ENCODE data around the gene EXD2.
"Not testable (repeated sequence)": the region's sequence is repeated elsewhere in the genome, so short reads cannot be mapped to it uniquely, and the experiment has no call there.

EXD2 gene

GRCh38 chr14:69288011-69288771, 96.9 kb downstream of the EXD2 start:
- no peak overlapping the region for H3K4me3 ChIP-seq (ENCODE audit: low read length)
- peak; percentile 92 for DNase-seq (ENCODE audit: low read depth)
- TF ChIP-seq, protein P1, sequence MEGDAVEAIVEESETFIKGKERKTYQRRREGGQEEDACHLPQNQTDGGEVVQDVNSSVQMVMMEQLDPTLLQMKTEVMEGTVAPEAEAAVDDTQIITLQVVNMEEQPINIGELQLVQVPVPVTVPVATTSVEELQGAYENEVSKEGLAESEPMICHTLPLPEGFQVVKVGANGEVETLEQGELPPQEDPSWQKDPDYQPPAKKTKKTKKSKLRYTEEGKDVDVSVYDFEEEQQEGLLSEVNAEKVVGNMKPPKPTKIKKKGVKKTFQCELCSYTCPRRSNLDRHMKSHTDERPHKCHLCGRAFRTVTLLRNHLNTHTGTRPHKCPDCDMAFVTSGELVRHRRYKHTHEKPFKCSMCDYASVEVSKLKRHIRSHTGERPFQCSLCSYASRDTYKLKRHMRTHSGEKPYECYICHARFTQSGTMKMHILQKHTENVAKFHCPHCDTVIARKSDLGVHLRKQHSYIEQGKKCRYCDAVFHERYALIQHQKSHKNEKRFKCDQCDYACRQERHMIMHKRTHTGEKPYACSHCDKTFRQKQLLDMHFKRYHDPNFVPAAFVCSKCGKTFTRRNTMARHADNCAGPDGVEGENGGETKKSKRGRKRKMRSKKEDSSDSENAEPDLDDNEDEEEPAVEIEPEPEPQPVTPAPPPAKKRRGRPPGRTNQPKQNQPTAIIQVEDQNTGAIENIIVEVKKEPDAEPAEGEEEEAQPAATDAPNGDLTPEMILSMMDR (conservative IDR thresholded peaks at IDR 0.05; ENCODE audit: low read length), result peak; percentile 57

- DNase-seq (ENCODE audit: low read depth), result peak; percentile 94
- no peak overlapping the region for H3K4me3 ChIP-seq (ENCODE audit: low read length)
- TF ChIP-seq, protein P1 (conservative IDR thresholded peaks at IDR 0.05; ENCODE audit: low read length), result 0 out of 2 replicates have a peak, but pooled peaks have one; percentile 2
Observed at GRCh38 chr14:69288956-69289705, 97.8 kb downstream of the EXD2 start.

GRCh38 chr14:69289811-69290520, 98.7 kb downstream of the EXD2 start:
- peak; percentile 35 for DNase-seq (ENCODE audit: low read depth)
- H3K4me3 ChIP-seq (ENCODE audit: low read length), result no peak overlapping the region
- TF ChIP-seq, protein P1 (conservative IDR thresholded peaks at IDR 0.05; ENCODE audit: low read length), result no peak

DNA sequence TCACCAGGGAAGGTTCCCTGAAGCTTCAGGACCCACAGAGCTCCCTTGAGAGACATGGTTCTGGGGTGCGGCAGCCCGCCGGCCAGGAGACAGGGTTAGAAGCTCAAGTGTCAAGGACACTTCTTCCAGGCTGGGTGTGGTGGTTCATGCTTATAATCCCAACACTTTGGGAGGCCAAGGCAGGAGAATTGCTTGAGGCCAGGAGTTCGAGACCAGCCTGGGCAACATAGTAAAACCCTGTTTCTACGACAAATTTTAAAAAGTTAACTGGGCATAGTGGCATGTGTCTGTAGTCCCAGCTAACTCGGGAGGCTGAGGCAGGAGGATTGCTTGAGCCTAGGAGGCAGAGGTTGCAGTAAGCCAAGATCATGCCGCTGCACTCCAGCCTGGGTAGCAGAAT, 99.6 kb downstream of the EXD2 start:
- not testable (repeated sequence) for DNase-seq (ENCODE audit: low read depth); H3K4me3 ChIP-seq (ENCODE audit: low read length)

DNA sequence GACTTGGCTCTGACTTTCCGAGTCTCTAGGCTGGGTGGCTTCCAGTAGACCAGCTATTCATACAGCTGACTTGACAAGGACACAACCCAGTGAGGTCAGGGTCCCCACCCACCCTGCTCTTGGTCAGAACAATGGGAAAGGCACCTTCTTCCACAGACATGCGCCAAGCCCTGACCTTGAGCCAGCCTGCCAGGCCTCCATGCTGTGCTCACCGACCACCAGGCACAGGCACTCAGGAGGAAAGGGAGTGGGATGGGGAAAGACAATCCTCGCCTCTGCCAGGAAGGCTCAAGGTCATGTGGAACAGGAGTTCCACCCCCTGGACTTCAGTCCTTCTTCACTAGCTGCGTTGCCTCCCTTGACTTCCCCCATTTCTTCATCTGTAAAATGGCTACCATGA, 100.1 kb downstream of the EXD2 start:
- TF ChIP-seq, protein P1 (conservative IDR thresholded peaks at IDR 0.05; ENCODE audit: low read length), result no peak
- H3K4me3 ChIP-seq (ENCODE audit: low read length), result no peak overlapping the region
- no peak for DNase-seq (ENCODE audit: low read depth)

DNA sequence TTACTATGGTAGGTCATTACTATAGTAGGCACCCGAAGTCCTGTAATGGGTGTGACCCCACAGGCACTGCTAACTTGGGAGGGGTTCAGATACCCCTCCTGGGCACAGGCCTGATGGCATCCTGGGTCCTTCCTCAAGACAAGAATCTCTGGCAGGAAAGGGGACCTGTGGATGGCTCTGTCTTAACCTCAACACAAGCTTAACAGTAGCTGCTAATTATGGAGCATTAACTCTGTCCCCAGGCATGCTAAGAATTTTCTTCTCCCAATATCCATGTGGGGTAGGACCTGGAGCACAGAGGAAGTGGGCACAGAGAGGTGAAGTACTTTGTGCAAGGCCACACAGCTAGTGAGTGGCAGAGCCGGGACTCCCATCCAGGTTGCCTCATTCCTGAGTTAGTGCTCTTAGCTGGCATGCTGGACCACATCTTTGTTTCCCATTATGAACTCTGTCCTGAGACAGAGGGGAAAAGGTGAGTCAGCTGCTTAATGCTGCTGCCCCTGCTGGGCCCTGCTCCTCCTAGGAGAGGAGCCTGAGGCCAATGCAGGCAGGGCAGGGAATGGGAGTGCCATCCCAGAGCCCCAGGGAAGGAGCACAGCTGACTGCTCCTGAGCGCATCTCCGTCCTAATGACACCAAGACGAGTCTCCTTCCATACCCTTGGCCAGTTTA, 100.7 kb downstream of the EXD2 start:
- DNase-seq (ENCODE audit: low read depth), result peak; percentile 21
- TF ChIP-seq, protein P1 (conservative IDR thresholded peaks at IDR 0.05; ENCODE audit: low read length), result no peak
- no peak overlapping the region for H3K4me3 ChIP-seq (ENCODE audit: low read length)

Data from AG10803 (cell line).